ENCODE measurements around the gene CEP350. TPM values are rescaled to one million over a fixed set of nuclear protein-coding genes. Genes with fewer than 3 reads are reported as not detected.
"Not testable (repeated sequence)": the region's sequence is repeated elsewhere in the genome, so short reads cannot be mapped to it uniquely, and the experiment has no call there.

Gene CEP350
- polyA plus RNA-seq, 1 donor = 31.9 TPM

DNA sequence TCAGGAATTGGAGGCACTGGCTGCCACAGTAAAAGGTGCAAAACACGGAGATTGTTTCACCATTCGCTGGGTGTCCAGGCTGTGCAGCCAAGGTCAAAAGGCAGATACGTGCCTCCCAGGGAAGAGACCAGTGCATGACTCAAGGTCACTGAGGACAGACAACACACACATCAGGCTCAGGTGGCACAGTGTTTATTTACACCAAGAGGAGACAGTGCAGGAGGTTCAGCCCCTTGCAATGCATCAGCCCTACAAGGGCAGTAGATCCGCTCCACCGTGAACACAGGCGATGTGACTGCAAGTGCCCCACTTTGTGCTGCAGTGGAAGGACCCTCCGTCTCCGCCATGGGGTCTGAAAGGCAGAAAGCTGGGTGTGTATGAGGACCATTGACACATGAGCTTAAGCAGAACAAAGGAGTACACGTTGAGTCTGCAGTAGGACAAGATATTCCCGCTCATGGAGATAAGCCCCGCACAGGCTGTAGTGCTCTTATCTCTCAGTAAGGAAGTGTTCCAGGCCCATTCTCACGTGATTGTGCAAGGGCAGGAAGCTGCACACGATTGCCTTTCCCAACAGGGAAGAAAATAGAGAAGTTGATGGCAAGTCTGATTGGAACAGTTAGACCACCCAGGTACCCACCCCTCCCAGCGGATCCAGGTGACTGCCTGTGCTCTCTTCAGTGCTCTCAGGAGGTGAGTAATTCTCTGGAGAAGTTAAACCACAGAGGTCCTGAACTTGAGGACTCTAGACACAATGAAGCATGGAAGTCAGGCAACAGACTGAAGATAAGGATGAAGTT, 162.6 kb downstream of the CEP350 start:
- no peak for DNase-seq (ENCODE audit: low read depth)

DNA sequence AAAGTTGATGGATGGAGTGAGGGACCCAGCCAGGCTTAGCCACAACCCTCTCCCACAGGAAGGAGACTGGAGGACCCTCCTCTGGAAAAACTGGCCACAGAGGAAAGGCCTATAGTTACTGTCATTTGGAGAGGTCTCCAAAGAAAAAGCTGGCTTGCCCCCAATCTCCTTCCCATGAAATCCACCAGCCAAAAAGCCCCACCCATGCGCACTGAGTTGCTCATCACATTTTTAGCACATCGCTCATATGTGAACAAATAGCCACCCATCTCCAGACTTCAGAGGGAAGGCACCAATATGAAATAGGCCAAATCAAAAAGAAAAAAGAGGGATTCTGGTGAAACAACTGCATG, 163.1 kb downstream of the CEP350 start:
- no peak for DNase-seq (ENCODE audit: low read depth)

DNA sequence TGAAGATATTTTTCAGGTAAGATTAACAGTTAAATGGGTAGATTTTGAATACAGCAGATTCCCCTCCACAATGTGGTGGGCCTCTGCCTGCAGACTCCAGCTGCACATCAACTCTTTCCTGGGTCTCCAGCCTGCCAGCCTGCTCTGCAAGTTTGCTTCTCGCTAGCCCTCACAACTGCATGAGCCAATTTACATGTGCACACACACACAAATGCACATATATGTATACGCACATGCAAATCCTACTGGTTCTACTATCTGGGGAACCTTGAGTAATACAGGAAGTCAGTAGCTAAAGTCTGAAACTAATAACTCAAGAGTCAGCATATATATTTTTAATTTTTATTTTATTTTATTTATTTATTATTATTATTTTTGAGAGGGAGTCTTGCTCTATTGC, 165.2 kb downstream of the CEP350 start:
- no peak for DNase-seq (ENCODE audit: low read depth)

DNA sequence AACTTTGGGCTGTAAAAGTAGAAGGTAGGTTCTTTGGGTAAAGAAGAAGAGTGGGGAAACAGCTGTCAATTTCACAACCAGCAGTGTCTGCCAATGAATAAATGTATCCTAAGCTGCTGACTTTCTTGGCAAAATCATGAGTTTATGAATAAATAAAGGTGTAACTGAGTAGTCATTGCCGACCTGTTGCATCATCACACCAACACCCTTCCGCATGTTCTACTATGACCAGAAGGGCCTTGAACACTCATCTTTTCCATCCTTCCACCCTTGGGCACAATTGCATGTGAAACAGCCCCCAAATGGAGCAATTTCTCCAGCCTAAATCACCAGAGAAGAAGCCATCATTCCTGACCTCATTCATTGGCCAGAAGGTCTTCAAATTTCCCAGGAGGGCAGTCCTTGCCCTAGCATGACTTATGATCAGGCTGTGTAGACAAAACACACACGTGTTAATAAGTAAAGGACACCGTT, 168.9 kb downstream of the CEP350 start:
- DNase-seq (ENCODE audit: low read depth) = no peak

DNA sequence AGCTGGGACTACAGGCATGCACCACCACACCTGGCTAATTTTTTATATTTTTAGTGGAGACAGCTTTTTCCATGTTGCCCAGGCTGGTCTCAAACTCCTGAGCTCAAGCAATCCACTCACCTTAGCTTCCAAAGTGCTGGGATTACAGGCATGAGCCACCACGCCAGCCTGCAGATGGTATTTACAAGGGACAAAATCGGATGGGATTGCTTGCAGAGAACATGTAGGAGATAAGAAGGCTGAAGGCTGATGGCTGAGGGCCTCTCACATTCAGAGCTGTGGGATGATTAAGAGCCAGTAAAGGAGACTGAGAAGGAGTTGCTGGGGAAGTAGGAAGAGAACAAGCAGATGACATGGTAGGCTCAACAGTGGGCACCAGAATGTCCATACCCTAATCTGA, 176.0 kb downstream of the CEP350 start:
- no peak for DNase-seq (ENCODE audit: low read depth)

DNA sequence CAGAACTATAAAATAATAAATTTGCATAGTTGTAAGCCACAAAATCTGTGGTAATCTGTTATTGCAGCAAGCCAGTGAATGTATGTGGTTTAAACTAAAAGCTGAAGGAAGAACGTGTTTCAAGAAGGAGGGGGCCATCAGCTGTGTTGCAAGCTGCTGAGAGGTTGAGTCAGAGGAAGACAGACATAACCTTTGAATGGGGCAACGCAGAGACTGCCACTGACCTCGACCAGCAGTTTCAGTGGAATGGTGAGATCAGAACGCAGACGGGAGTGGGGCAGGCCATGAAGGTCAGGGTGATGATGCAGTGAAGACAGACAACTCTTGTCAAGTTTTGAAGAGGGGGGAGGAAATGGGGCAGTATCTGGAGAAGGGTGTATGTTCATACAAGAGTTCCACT, 176.9 kb downstream of the CEP350 start:
- DNase-seq (ENCODE audit: low read depth) = no peak

DNA sequence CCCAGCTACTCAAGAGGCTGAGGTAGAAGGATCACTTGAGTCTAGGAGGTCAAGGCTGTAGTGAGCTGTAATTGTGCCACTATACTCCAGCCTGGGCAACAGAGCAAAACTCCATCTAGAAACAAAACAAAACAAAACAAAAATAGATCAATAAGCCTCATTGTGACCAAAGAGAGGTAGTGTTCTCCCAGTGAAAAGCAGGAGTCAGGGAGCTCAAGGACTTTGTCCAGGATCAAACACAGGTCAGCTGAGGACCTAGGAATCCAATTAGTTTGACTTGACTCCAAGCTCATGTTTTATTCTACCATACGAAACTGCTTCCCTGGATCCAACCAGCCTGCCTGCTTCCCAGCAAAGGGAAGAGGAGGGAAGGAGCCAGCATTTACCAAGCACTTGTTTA, 178.6 kb downstream of the CEP350 start:
- no peak for DNase-seq (ENCODE audit: low read depth)

DNA sequence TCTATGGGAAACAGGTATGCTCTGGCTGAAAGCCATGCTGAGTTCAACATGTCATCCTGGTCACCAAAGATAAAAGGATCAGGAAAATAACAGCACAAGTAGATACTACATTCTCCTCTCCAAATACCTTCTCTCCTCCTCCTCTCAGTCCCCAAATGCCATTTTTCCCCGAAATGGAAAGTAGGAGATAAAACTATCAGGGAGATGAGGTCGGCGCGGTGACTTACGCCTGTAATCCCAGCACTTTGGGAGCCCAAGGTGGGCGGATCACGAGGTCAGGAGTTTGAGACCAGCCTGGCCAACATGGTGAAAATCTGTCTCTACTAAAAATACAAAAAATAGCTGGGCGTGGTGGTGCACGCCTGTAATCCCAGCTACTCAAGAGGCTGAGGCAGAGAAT, 179.1 kb downstream of the CEP350 start:
- not testable (repeated sequence) for DNase-seq (ENCODE audit: low read depth)

DNA sequence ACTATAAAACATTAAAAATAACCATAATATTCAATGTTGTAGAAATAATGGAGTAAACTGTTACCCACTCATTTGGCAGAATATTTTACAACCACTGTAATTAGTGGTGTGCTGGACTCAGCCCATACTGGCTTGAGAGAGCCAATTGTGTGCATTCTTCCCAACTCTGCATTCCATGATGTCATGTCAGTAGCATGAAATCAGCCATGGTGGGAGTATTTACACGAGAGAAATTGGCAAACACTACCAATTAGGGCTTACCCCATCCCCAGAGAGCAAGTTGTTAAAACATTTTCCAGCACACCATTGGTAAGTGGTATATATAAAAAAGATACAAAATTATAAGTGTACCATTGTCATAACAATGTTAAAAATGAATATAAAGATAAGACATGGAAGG, 180.9 kb downstream of the CEP350 start:
- DNase-seq (ENCODE audit: low read depth) = no peak

DNA sequence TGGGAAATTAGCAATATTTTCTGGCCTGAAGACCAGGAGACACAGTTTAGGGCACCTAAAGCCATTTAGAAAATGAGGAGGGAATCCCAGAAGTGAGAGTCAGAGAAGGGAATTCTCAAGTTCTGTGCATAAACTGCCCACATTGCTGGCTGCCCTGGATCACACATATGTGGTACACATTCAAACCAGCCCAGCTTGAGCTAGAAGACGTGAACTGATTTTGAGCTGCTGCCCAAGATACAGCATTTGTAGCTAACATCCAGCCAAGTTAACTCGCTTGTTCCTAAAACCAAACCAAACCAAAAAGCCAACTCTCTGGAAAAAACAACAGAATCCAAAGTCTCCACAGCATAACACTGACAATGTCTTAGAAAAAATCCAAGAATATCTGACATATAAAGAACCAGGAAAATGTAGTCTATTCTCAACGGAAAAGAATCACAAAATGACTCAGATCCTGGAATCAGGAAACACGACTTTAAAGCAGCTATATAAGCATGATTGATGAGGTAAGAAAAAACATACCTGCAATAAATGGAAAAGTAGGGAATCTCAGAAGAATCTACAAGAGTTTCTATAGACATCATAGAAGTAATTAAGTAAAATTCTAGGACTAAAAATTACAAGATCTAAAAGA, 181.8 kb downstream of the CEP350 start:
- no peak for DNase-seq (ENCODE audit: low read depth)

DNA sequence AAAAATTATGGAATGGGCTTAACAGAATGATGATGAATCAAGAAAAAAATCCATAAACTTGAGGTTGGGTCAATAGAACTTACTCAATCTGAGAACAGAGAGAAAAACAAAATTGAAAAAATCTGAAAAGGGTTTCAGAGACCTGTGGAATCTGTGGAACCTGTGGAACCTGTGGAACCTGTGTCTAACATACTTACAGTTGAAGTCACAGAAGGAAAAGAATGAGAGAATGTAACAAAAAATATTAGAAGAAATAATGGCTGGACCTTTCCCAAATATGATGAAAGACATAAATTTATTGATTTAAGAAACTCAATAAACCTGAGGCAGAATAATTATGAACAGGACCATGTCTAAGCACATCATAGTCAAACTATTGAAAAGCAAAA, 182.4 kb downstream of the CEP350 start:
- DNase-seq (ENCODE audit: low read depth) = no peak

DNA sequence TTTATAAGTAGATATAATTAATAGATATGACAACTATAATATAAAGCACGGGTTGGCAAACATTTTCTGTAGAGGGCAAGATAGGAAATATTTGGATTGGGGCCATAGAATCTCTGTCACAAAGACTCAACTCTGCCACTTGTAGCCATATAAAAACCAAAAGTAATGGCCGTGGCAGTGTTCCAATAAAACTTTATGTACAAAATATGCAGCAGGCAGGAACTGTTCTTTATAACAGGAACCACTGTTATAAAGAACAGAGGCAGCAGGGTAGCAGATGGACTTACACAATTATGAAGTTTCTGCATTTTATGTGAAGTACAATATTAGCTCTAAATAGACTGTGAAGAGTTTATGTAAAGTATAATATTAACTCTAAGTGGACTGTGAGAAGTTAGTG, 183.2 kb downstream of the CEP350 start:
- DNase-seq (ENCODE audit: low read depth) = no peak

DNA sequence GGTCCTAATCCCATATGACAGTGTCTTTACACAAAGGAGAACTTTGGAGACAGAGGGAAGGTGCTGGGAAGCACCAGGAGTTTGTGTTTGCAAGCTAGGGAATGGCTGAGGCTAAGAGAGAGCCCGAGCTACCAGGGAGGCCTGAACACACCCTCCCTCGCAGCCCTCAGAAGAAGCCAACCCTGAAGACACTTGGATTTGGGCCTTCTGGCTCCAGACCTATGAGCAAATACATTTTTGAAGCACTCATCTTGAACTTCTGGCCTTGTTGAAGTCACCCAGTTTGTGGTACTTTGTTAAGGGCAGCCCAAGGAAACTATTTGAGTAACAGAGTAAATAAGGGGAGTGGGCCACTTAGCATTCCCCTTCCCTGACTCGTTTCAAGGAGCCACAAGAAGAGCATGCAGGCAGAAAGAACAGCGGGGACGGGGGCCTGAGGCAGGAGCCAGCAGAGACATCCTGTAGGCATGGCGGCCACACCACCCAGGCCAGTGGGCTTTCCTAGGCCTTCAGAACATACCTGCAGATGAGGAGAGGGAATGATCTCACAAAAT, 186.8 kb downstream of the CEP350 start:
- no peak for DNase-seq (ENCODE audit: low read depth)

DNA sequence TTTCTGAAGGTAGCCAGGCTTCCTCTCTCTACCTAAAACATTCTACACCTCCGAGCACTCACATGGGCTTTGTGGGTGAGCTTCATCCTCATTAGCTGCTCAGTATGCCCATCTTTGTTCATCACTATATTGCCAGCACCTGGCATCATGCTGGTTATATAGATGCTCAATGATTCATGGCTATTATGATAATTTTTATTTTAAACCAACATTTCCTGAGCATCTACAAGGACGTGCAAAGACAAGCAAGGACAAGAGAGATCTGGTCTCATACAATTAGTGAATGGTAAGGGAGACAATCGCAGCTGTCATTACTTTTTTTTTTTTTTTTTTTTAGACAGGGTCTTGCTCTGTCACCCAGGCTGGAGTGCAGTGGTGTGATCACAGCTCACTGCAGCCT, 188.7 kb downstream of the CEP350 start:
- no peak for DNase-seq (ENCODE audit: low read depth)

DNA sequence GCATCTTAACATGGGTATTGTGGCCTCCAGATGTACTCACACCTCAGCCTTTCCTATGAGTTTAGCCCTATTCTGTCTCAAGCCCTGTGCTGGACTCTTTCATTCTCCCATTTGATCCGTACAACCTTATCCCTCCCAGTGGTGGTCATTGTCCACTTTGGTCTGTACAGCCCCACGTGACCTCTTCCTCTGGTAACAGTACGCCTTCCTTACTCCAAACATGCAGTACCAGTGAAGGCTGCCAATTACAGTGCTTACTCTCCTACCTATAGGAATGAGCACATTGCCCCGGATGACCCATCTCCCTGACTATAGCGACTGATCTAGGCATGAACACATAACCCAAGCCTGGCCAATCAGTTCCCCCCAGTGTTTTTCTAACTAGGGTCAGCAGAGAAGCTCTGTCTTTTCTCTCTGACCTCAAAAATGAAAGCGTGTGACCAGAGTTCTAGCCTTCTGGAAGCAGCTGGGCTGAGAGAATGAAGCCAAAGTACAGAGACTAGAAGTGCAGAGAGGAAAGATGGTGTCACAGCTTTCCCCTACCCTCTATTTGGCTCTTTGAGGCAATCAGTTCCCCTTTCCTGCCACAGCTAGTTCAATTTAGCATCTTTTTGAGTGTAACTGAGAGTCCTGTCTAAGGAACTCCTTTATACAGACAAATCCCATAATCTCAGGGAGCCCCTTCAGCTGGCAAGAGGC, 190.2 kb downstream of the CEP350 start:
- no peak for DNase-seq (ENCODE audit: low read depth)

DNA sequence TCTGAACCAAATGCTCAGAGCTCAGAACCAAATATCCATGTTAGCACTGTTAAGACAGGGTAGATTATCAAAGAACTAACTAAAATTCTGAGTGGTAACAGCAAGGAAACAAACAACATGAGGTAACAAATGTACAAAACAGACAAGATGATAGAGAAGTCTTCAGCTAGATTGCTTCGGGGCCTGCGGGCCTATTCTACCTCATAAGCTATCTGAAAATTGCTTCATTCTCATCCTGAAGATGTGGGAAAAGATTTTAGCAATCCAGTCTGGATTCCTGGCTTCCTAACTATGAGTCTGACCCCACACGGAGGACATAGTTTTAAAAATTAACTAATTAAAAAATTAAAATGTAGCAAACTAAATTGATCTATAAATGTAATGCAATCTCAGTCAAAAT, 190.8 kb downstream of the CEP350 start:
- DNase-seq (ENCODE audit: low read depth) = no peak

DNA sequence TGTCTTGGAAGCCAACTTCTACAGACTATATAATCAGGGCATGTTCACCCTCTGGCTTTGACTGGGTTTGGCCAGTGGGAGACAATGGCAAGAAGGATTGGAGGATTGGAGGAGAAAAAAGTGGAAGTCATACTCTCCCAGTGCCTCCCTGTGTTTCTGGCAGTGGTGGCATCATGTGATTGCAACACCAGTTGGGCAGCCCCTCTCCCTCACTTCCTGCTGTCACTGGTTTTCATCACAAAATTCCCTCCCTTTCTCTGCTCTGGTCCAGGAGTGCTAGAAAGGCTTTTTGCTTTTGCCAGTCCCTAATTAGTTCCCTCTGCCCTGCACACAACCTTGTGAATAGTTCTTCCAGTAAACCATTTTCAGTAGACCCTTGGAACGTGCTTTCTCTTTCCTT, 196.4 kb downstream of the CEP350 start:
- no peak for DNase-seq (ENCODE audit: low read depth)

DNA sequence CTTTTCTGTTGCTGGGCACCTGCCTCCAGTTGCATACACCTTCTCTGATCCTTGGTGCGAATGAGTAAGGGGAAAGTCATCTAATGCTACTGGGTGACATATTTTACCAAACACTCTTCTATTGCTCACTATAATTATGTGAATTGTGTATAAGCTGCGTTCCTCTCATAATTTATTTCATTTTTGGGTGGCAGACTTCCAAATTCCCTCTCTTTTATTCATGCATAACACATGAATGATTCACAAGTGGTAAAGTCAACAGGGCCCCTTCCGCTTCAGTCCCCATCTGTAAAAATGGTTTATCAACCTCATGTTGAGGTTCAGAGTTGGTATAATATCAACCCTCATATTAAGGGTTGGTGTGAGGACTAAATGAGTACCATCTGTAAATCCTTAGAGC, 196.9 kb downstream of the CEP350 start:
- no peak for DNase-seq (ENCODE audit: low read depth)

DNA sequence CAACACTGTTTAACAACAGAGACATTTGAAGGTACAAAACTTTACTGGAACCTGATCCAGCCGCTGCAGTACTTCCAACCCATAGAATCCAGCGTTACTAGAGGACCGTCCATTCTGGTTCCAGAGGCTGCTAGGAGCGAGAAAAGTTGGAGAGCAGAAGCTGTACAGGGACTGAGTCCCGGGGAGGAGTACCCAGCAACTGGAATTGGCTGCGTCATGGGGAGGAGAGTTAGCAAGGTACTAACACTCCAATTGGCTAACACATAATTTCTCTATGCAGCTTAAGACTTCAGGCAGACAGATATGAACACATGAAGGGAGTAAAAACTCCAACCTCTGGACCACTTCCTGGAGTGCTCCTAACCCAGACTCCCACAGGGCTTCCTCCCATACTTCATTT, 198.0 kb downstream of the CEP350 start:
- no peak for DNase-seq (ENCODE audit: low read depth)

DNA sequence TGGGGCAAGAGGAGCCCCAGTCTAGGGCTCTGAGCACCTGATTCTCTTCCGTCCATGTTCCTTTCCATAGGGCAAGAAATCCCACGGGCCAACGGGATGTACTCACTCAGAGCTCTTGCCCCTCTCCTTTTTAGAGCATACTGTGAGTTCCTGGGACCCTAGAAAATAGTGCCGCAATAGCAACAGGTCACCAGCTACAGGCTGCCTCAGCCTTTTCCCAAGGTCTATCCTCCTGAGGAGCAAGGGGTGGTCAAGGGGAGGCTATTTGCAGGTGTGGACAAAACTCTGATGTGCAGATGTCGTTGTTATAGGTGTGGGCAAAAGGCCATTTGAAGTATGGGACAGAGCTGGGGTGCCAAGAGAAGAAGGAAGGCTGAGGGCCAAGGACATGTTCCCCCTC, 198.4 kb downstream of the CEP350 start:
- DNase-seq (ENCODE audit: low read depth) = no peak

DNA sequence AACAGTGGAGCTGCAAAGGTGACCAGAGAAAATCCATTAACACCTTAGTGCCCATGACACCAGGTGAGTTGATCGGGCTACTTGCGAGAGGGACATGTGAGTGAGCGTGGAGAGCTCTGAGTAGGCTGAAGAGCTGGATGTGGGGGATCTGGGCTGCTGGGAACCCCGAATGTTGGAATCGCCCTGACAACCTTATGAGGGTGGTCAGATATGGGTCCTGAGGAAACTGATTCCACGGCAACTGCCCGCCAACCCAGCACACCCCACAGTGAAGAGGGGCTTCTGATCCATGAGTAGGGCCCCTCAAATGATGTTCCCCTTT, 199.4 kb downstream of the CEP350 start:
- DNase-seq (ENCODE audit: low read depth) = no peak

DNA sequence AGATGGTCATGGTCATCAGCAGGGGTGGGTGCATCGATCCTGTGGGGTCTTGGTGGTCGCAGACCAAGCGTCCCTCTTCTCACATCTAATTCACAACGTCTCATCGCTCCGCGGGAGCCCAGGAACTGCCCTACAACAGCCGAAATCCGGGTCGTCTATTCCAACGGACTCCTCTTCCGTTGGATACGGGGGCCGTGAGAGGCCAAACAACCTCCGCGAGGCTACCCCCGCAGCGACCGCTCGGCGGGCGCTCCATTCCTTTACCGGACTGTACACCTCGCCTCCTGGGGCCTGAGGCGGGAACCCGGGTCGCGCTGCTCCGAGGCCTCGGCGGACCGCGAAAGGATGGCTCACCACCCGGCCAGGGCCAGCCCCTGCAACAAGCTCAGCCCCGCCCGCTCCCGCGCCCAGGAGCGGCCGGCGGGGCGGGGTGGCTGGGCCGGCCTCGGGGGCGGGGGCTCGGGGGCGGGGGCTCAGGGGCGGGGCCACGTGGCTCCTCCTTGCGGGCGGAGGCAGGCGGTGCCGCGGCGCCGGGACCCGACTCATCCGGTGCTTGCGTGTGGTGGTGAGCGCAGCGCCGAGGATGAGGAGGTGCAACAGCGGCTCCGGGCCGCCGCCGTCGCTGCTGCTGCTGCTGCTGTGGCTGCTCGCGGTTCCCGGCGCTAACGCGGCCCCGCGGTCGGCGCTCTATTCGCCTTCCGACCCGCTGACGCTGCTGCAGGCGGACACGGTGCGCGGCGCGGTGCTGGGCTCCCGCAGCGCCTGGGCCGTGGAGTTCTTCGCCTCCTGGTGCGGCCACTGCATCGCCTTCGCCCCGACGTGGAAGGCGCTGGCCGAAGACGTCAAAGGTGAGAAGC, 199.9 kb downstream of the CEP350 start, which contains the start of gene QSOX1:
Gene QSOX1 (plus strand): TSS at position 545 of the 857 bp plus-strand sequence. CDS start 39 bp downstream, at position 584.
- peak; percentile 69 for DNase-seq (ENCODE audit: low read depth)
